Nephron progenitor cell (in vitro differentiated cells): ENCODE data around the gene MESD.

Source experiments
- DNase-seq: peaks from one replicate; pipeline ENCODE4 v3.0.0; 2021
- H3K27ac Mint-ChIP-seq: 2 replicates; pipeline ENCODE4 v1.8.0; 2021; ENCODE audit warnings: mild to moderate bottlenecking, moderate library complexity, mixed read lengths
- H3K27me3 Mint-ChIP-seq: 2 replicates; pipeline ENCODE4 v1.8.0; 2021; ENCODE audit warnings: mild to moderate bottlenecking, low read depth, mixed read lengths; ENCODE audit not compliant: poor library complexity
- H3K36me3 Mint-ChIP-seq: 2 replicates; pipeline ENCODE4 v1.8.0; 2021; ENCODE audit warnings: low read depth, mixed read lengths
- H3K4me1 Mint-ChIP-seq: 2 replicates; pipeline ENCODE4 v1.8.0; 2021; ENCODE audit warnings: mixed read lengths
- H3K4me3 Mint-ChIP-seq: 2 replicates; pipeline ENCODE4 v1.8.0; 2021; ENCODE audit warnings: mild to moderate bottlenecking, moderate library complexity, mixed read lengths
- H3K9me3 Mint-ChIP-seq: 2 replicates; pipeline ENCODE4 v1.8.0; 2021; ENCODE audit warnings: mild to moderate bottlenecking, moderate library complexity, mixed read lengths
- CTCF ChIP-seq: fragments of 200-600 bp; sonication (generic); IDR thresholded peaks from 2 replicates; pipeline ENCODE4 v1.5.0; 2021; ENCODE audit warnings: antibody characterized with exemption

The MESD gene

GRCh38 chr15:81018197-81018596 is 28.6 kb upstream of the MESD start:
- no peak for DNase-seq
- Mint-ChIP-seq H3K9me3 (no peaks in the 10 kb centered on the region), H3K4me1 (no peaks in the 10 kb centered on the region), H3K27ac (no peak overlapping the region), H3K4me3 (no peak overlapping the region), H3K27me3 (no peaks in the 10 kb centered on the region), H3K36me3 (no peaks in the 10 kb centered on the region)
- TF ChIP-seq CTCF, result no peak

GRCh38 chr15:81016489-81017068 is 27.0 kb upstream of the MESD start:
- Mint-ChIP-seq H3K36me3 (no peaks in the 10 kb centered on the region), H3K27me3 (no peaks in the 10 kb centered on the region), H3K4me3 (no peak overlapping the region), H3K27ac (no peak overlapping the region), H3K4me1 (no peaks in the 10 kb centered on the region), H3K9me3 (no peaks in the 10 kb centered on the region)
- no peak for TF ChIP-seq CTCF
- no peak for DNase-seq

GRCh38 chr15:81015621-81016488 is 26.2 kb upstream of the MESD start:
- no peaks in the 10 kb centered on the region for H3K4me1 Mint-ChIP-seq
- no peaks in the 10 kb centered on the region for H3K27me3 Mint-ChIP-seq
- H3K9me3 Mint-ChIP-seq, result no peaks in the 10 kb centered on the region
- no peak overlapping the region for H3K27ac Mint-ChIP-seq
- H3K36me3 Mint-ChIP-seq, result no peaks in the 10 kb centered on the region
- no peak for TF ChIP-seq CTCF
- DNase-seq, result no peak
- H3K4me3 Mint-ChIP-seq, result no peak overlapping the region

GRCh38 chr15:81014446-81015093 is 25.0 kb upstream of the MESD start:
- Mint-ChIP-seq H3K36me3 (no peaks in the 10 kb centered on the region), H3K9me3 (no peaks in the 10 kb centered on the region), H3K4me3 (no peak overlapping the region), H3K4me1 (no peaks in the 10 kb centered on the region), H3K27ac (no peak overlapping the region), H3K27me3 (no peaks in the 10 kb centered on the region)
- no peak for TF ChIP-seq CTCF
- no peak for DNase-seq

GRCh38 chr15:81013396-81013929 is 23.8 kb upstream of the MESD start:
- no peak for DNase-seq
- Mint-ChIP-seq H3K4me1 (no peaks in the 10 kb centered on the region), H3K27ac (no peak overlapping the region), H3K27me3 (no peaks in the 10 kb centered on the region), H3K4me3 (no peak overlapping the region), H3K9me3 (no peaks in the 10 kb centered on the region), H3K36me3 (no peaks in the 10 kb centered on the region)
- no peak for TF ChIP-seq CTCF
